ENCODE data around the gene ANXA6. TPM values are rescaled to one million over a fixed set of nuclear protein-coding genes. Genes with fewer than 3 reads are reported as not detected.

Gene ANXA6
- total RNA-seq, 1 donor, result 353 TPM

- TF ChIP-seq CTCF (IDR thresholded peaks at IDR 0.05; ENCODE audit: extremely low read depth, low read depth, low read length), result no peak
- no peak overlapping the region for H2AFZ ChIP-seq (ENCODE audit: low read length)
- H4K20me1 ChIP-seq (ENCODE audit: insufficient read depth, low read length), result peaks cover 4% of the 10 kb centered on the region
- peaks cover 2% of the 10 kb centered on the region for H3K4me1 ChIP-seq (ENCODE audit: insufficient read depth, low read length)
- no peak overlapping the region for H3K27ac ChIP-seq (ENCODE audit: low read depth, low read length)
- H3K9me3 ChIP-seq (ENCODE audit: low read depth, low read length), result no peaks in the 10 kb centered on the region
- H3K27me3 ChIP-seq (ENCODE audit: insufficient read depth, low read length), result no peaks in the 10 kb centered on the region
- H3K36me3 ChIP-seq (ENCODE audit: insufficient read depth, low read length), result peaks cover 57% of the 10 kb centered on the region
- no peak overlapping the region for H3K4me2 ChIP-seq (ENCODE audit: insufficient read depth, low read length)
- H3K79me2 ChIP-seq (ENCODE audit: insufficient read depth, low read length), result no peaks in the 10 kb centered on the region
- H3K4me3 ChIP-seq (ENCODE audit: insufficient read depth, low read length), result no peak overlapping the region
- no peak for DNase-seq (ENCODE audit: insufficient read length, low spot score, missing footprints)
Measured at GRCh38 chr5:151101151-151101550, 56.4 kb downstream of the ANXA6 start.

- Histone ChIP-seq H3K4me3 (ENCODE audit: insufficient read depth, low read length) (no peak overlapping the region), H4K20me1 (ENCODE audit: insufficient read depth, low read length) (peaks cover 4% of the 10 kb centered on the region), H3K9me3 (ENCODE audit: low read depth, low read length) (no peaks in the 10 kb centered on the region), H3K27me3 (ENCODE audit: insufficient read depth, low read length) (no peaks in the 10 kb centered on the region), H3K79me2 (ENCODE audit: insufficient read depth, low read length) (no peaks in the 10 kb centered on the region), H2AFZ (ENCODE audit: low read length) (no peak overlapping the region), H3K36me3 (ENCODE audit: insufficient read depth, low read length) (peaks cover 52% of the 10 kb centered on the region), H3K4me1 (ENCODE audit: insufficient read depth, low read length) (peaks cover 7% of the 10 kb centered on the region), H3K27ac (ENCODE audit: low read depth, low read length) (no peak overlapping the region), H3K4me2 (ENCODE audit: insufficient read depth, low read length) (no peak overlapping the region)
- DNase-seq (ENCODE audit: insufficient read length, low spot score, missing footprints), result no peak
- no peak for TF ChIP-seq CTCF (IDR thresholded peaks at IDR 0.05; ENCODE audit: extremely low read depth, low read depth, low read length)
Measured at GRCh38 chr5:151100681-151101080, 56.9 kb downstream of the ANXA6 start.

- H3K27ac ChIP-seq (ENCODE audit: low read depth, low read length), result no peak overlapping the region
- no peaks in the 10 kb centered on the region for H3K9me3 ChIP-seq (ENCODE audit: low read depth, low read length)
- H3K79me2 ChIP-seq (ENCODE audit: insufficient read depth, low read length), result no peaks in the 10 kb centered on the region
- H2AFZ ChIP-seq (ENCODE audit: low read length), result no peak overlapping the region
- peaks cover 26% of the 10 kb centered on the region for H3K4me1 ChIP-seq (ENCODE audit: insufficient read depth, low read length)
- peaks cover 4% of the 10 kb centered on the region for H4K20me1 ChIP-seq (ENCODE audit: insufficient read depth, low read length)
- H3K4me3 ChIP-seq (ENCODE audit: insufficient read depth, low read length), result no peak overlapping the region
- no peak for DNase-seq (ENCODE audit: insufficient read length, low spot score, missing footprints)
- no peaks in the 10 kb centered on the region for H3K27me3 ChIP-seq (ENCODE audit: insufficient read depth, low read length)
- TF ChIP-seq CTCF (IDR thresholded peaks at IDR 0.05; ENCODE audit: extremely low read depth, low read depth, low read length), result no peak
- H3K4me2 ChIP-seq (ENCODE audit: insufficient read depth, low read length), result no peak overlapping the region
- H3K36me3 ChIP-seq (ENCODE audit: insufficient read depth, low read length), result peaks cover 34% of the 10 kb centered on the region
Measured at GRCh38 chr5:151098768-151099121, 58.8 kb downstream of the ANXA6 start.

GRCh38 chr5:151097820-151098767 lies 59.5 kb downstream of the ANXA6 start:
- no peak overlapping the region for H2AFZ ChIP-seq (ENCODE audit: low read length)

More at GRCh38 chr5:151097820-151098767, 59.5 kb downstream of the ANXA6 start:
- no peak for DNase-seq (ENCODE audit: insufficient read length, low spot score, missing footprints)
- no peaks in the 10 kb centered on the region for H3K27me3 ChIP-seq (ENCODE audit: insufficient read depth, low read length)
- H3K9me3 ChIP-seq (ENCODE audit: low read depth, low read length), result no peaks in the 10 kb centered on the region
- no peak overlapping the region for H3K4me3 ChIP-seq (ENCODE audit: insufficient read depth, low read length)
- no peaks in the 10 kb centered on the region for H3K79me2 ChIP-seq (ENCODE audit: insufficient read depth, low read length)
- no peak overlapping the region for H3K4me2 ChIP-seq (ENCODE audit: insufficient read depth, low read length)
- peaks cover 32% of the 10 kb centered on the region for H3K4me1 ChIP-seq (ENCODE audit: insufficient read depth, low read length)
- H3K36me3 ChIP-seq (ENCODE audit: insufficient read depth, low read length), result peaks cover 27% of the 10 kb centered on the region
- no peak for TF ChIP-seq CTCF (IDR thresholded peaks at IDR 0.05; ENCODE audit: extremely low read depth, low read depth, low read length)
- H4K20me1 ChIP-seq (ENCODE audit: insufficient read depth, low read length), result peaks cover 4% of the 10 kb centered on the region
- H3K27ac ChIP-seq (ENCODE audit: low read depth, low read length), result no peak overlapping the region
